ENCODE measurements around the gene SLC35A4. TPM values are rescaled to one million over a fixed set of nuclear protein-coding genes. Genes with fewer than 3 reads are reported as not detected.

SLC35A4 gene, protein sequence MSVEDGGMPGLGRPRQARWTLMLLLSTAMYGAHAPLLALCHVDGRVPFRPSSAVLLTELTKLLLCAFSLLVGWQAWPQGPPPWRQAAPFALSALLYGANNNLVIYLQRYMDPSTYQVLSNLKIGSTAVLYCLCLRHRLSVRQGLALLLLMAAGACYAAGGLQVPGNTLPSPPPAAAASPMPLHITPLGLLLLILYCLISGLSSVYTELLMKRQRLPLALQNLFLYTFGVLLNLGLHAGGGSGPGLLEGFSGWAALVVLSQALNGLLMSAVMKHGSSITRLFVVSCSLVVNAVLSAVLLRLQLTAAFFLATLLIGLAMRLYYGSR
- 80.1 TPM for polyA plus RNA-seq (ENCODE audit: insufficient read length)
- long read RNA-seq, donor 1, transcript SLC35A4-202 (2 exons, 3,617 nt) = minor isoform, 6 of 38 reads
- long read RNA-seq, donor 1, transcript SLC35A4-201 (3 exons, 3,041 nt) = major isoform, 32 of 38 reads
- long read RNA-seq, donor 1, partial matches to known transcripts = 0 of 38 reads
- long read RNA-seq, donor 1, other reads (novel, unspliced or antisense) = 0 of 38 reads
- long read RNA-seq, donor 2, transcript SLC35A4-201 (3 exons, 3,041 nt) = major isoform, 19 of 21 reads
- long read RNA-seq, donor 2, partial matches to known transcripts = 0 of 21 reads
- long read RNA-seq, donor 2, other reads (novel, unspliced or antisense) = 0 of 21 reads
- long read RNA-seq, donor 3, transcript SLC35A4-201 (3 exons, 3,041 nt) = major isoform, 23 of 24 reads
- long read RNA-seq, donor 3, partial matches to known transcripts = 0 of 24 reads
- long read RNA-seq, donor 3, other reads (novel, unspliced or antisense) = 0 of 24 reads
- long read RNA-seq, donor 4, partial matches to known transcripts = 0 of 2 reads
- long read RNA-seq, donor 4, other reads (novel, unspliced or antisense) = 0 of 2 reads
- long read RNA-seq, donor 5, transcript SLC35A4-201 (3 exons, 3,041 nt) = major isoform, 39 of 72 reads
- long read RNA-seq, donor 5, transcript SLC35A4-202 (2 exons, 3,617 nt) = minor isoform, 5 of 72 reads
- long read RNA-seq, donor 5, partial matches to known transcripts = 28 of 72 reads
- long read RNA-seq, donor 5, other reads (novel, unspliced or antisense) = 0 of 72 reads
- long read RNA-seq, donor 6, transcript SLC35A4-201 (3 exons, 3,041 nt) = major isoform, 24 of 29 reads
- long read RNA-seq, donor 6, transcript SLC35A4-202 (2 exons, 3,617 nt) = minor isoform, 5 of 29 reads
- long read RNA-seq, donor 6, partial matches to known transcripts = 0 of 29 reads
- long read RNA-seq, donor 6, other reads (novel, unspliced or antisense) = 0 of 29 reads
- long read RNA-seq, donor 7, transcript SLC35A4-201 (3 exons, 3,041 nt) = major isoform, 34 of 36 reads
- long read RNA-seq, donor 7, partial matches to known transcripts = 0 of 36 reads
- long read RNA-seq, donor 7, other reads (novel, unspliced or antisense) = 0 of 36 reads
- long read RNA-seq, donor 8, transcript SLC35A4-201 (3 exons, 3,041 nt) = major isoform, 12 of 14 reads
- long read RNA-seq, donor 8, partial matches to known transcripts = 0 of 14 reads
- long read RNA-seq, donor 8, other reads (novel, unspliced or antisense) = 0 of 14 reads

GRCh38 chr5:140564196-140565023, at the start of gene SLC35A4, which contains the start of gene APBB3:
TSS of gene SLC35A4 (plus strand) at chr5:140564828. CDS start at chr5:140567170, 2,342 bp downstream.
TSS of gene APBB3 (minus strand) at chr5:140564598. CDS start at chr5:140564245, 353 bp downstream.
- peak; percentile 97 for DNase-seq

GRCh38 chr5:140524003-140524402, 40.6 kb upstream of the SLC35A4 start:
- DNase-seq = no peak

DNA sequence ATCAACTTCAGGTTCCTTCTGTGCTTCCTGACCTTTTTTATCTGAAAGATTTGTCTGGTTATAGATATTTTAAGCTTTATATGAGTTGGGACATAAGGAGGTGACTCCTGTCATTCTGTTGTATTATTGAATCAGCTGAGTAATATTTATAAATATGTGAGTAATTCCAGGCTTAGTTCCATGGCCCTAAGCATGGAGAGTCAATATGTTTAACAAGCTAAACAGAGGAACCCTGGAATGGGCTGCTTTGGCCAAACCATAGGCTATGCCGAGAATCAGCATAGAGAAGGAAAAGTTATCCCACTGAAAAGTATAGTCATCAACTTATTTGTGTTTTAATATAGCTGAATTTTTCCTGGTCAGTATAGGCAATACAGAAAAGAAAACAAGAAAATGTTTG, 24.4 kb upstream of the SLC35A4 start:
- no peak for DNase-seq

GRCh38 chr5:140542972-140543371, 21.7 kb upstream of the SLC35A4 start:
- DNase-seq = no peak

GRCh38 chr5:140544986-140545385, 19.6 kb upstream of the SLC35A4 start:
- DNase-seq = no peak

DNA sequence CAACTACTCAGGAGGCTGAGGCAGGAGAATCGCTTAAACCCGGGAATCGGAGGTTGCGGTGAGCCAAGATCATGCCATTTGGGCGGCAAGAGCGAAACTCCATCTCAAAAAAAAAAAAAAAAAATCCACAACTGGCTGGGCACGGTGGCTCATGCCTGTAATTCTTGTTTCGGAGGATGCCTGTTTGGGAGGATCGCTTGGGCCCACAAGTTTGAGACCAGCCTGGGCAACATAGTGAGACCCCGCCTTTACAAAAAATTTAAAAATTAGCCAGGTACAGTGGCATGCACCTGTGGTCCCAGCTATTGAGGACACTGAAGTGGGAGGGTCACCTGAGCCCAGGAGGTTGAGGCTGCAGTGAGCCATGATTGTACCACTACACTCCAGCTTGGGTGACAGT, 19.0 kb upstream of the SLC35A4 start:
- DNase-seq = no peak

GRCh38 chr5:140546851-140547507, 17.6 kb upstream of the SLC35A4 start:
- no peak for DNase-seq

- peak; percentile 90 for DNase-seq
These were observed 16.9 kb upstream of the SLC35A4 start, which contains the start of gene EIF4EBP3 for GRCh38 chr5:140547508-140548299. TSS of gene EIF4EBP3 (plus strand) at chr5:140547662. CDS start at chr5:140547738, 76 bp downstream.

- DNase-seq = no peak
These were observed 16.3 kb upstream of the SLC35A4 start for GRCh38 chr5:140548300-140548688.

GRCh38 chr5:140548791-140549190, 15.8 kb upstream of the SLC35A4 start:
- DNase-seq = no peak

GRCh38 chr5:140549237-140550144, 15.1 kb upstream of the SLC35A4 start:
- no peak for DNase-seq

GRCh38 chr5:140550147-140551079, 14.2 kb upstream of the SLC35A4 start:
- DNase-seq = no peak

DNA sequence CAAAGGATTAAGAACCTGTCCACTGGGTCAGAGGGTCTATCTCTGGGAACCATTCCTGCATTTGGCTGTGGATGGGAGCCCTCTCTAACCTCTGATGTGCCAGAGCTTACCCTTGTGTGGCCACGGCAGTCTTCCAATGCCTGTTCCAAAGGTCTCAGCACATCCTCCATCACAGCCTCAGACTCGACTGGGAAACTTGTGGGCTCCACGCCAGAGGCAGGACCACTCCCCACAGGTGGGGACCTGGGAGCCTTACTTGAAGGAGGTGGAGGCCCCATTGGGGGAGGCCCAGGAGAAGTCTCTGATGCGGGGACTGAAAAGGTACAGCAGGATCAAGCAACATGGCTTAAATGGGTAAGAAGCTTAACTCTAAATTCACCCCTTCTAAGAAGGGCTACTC, 12.8 kb upstream of the SLC35A4 start:
- no peak for DNase-seq

GRCh38 chr5:140553657-140554056, 11.0 kb upstream of the SLC35A4 start:
- no peak for DNase-seq

DNA sequence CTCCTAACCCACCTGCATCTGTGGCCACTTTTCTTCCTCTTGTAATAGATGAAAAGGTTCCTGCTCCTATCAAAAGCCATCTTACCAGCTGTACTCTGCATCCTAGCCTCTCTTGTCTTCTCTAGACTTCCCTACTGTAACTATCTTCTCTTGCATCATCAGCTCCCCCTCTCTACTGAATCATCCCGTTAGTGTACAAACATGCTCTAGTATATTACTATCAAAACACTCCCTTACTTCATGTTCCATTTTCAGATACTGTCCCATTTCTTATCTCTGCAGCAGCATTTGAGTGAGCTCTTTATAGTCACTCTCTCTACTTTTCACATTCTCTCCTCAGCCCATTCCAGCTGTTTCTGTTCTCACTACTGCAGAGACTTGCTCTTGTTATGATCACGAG, 10.2 kb upstream of the SLC35A4 start:
- DNase-seq = no peak

DNA sequence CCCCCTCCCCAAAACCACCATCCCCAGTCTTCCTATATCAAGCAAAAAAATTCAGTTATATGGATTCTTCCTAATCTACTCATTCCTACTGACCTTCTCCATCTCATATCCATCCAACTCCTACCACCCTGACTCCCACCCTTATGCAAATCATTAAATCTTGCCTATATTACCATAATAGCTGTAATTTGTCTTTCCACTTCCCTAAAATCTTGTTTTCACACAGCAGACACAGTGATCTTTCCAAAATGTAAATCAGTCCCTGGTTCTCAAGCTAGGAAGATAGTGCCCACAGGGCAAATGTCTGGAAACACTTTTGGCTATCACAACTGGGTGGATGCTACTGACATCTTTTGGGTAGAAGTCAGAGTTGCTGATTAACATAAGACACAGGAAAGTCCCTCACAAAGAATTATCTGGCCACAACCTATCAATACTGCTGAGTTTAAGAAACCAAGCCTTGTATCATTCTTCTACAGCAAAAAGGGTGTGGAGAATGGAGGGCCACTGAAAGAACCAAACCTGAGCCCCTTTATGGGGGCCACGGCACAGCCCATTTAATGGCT, 8.8 kb upstream of the SLC35A4 start:
- DNase-seq = no peak
